Glutamatergic neuron (in vitro differentiated cells): Measurements from ENCODE around the gene MRPL14. TPM values are rescaled to one million over a fixed set of nuclear protein-coding genes. Genes with fewer than 3 reads are reported as not detected.

Source experiments
- DNase-seq: peaks from one replicate; pipeline ENCODE4 v3.0.0; 2022
- H3K27ac Mint-ChIP-seq: one replicate; pipeline ENCODE4 v1.8.0; 2020; ENCODE audit warnings: mild to moderate bottlenecking, mixed read lengths, inconsistent platforms; ENCODE audit not compliant: unreplicated experiment
- H3K27me3 Mint-ChIP-seq: one replicate; pipeline ENCODE4 v1.8.0; 2020; ENCODE audit warnings: mild to moderate bottlenecking, moderate library complexity, mixed read lengths, inconsistent platforms; ENCODE audit not compliant: unreplicated experiment
- H3K36me3 Mint-ChIP-seq: one replicate; pipeline ENCODE4 v1.8.0; 2020; ENCODE audit warnings: mild to moderate bottlenecking, mixed read lengths, inconsistent platforms; ENCODE audit not compliant: unreplicated experiment
- H3K4me1 Mint-ChIP-seq: one replicate; pipeline ENCODE4 v1.8.0; 2020; ENCODE audit warnings: mild to moderate bottlenecking, low read depth, mixed read lengths, inconsistent platforms; ENCODE audit not compliant: unreplicated experiment
- H3K4me3 Mint-ChIP-seq: one replicate; pipeline ENCODE4 v1.8.0; 2020; ENCODE audit warnings: mild to moderate bottlenecking, mixed read lengths, inconsistent platforms; ENCODE audit not compliant: unreplicated experiment
- H3K9me3 Mint-ChIP-seq: one replicate; pipeline ENCODE4 v1.8.0; 2020; ENCODE audit warnings: mild to moderate bottlenecking, moderate library complexity, mixed read lengths, inconsistent platforms; ENCODE audit not compliant: unreplicated experiment
- CTCF ChIP-seq: fragments of 200-600 bp; sonication (generic); IDR thresholded peaks from one replicate; pipeline ENCODE4 v1.5.0; 2021; ENCODE audit not compliant: partially characterized antibody, unreplicated experiment
- total RNA-seq: library from RNA; stranded (reverse); fragmentation: NEBNext Ultra II Directional; extraction: Animal tissue kit (Norgen Biotek cat#: 25700); gene quantifications from one replicate; pipeline ENCODE4 v1.2.1, GENCODE V29; 2021; ENCODE audit not compliant: unreplicated experiment

MRPL14 gene
- total RNA-seq, 1 donor from 2014 or later: 31.7 TPM

- TF ChIP-seq CTCF: no peak
- H3K36me3 Mint-ChIP-seq: peaks cover under 1% of the 10 kb centered on the region
- H3K27ac Mint-ChIP-seq: no peak overlapping the region
- no peaks in the 10 kb centered on the region for H3K4me1 Mint-ChIP-seq
- H3K27me3 Mint-ChIP-seq: peaks cover 5% of the 10 kb centered on the region
- DNase-seq: no peak
- H3K4me3 Mint-ChIP-seq: no peak overlapping the region
- H3K9me3 Mint-ChIP-seq: peaks cover 9% of the 10 kb centered on the region
Measured at GRCh38 chr6:44154067-44154466, 26.8 kb upstream of the MRPL14 start.

- Mint-ChIP-seq H3K4me1 (no peaks in the 10 kb centered on the region), H3K36me3 (peaks cover 6% of the 10 kb centered on the region), H3K9me3 (peaks cover 11% of the 10 kb centered on the region), H3K27me3 (peaks cover 10% of the 10 kb centered on the region), H3K27ac (no peak overlapping the region), H3K4me3 (no peak overlapping the region)
- DNase-seq: no peak
- no peak for TF ChIP-seq CTCF
Measured at GRCh38 chr6:44152533-44152932, 25.3 kb upstream of the MRPL14 start.

GRCh38 chr6:44152109-44152461 is 24.8 kb upstream of the MRPL14 start:
- Mint-ChIP-seq H3K27ac (no peak overlapping the region), H3K4me1 (no peaks in the 10 kb centered on the region), H3K4me3 (no peak overlapping the region), H3K27me3 (peaks cover 9% of the 10 kb centered on the region), H3K36me3 (peaks cover 6% of the 10 kb centered on the region), H3K9me3 (peaks cover 11% of the 10 kb centered on the region)
- DNase-seq: no peak
- TF ChIP-seq CTCF: peak; percentile 49

GRCh38 chr6:44151348-44152108 is 24.3 kb upstream of the MRPL14 start:
- H3K4me1 Mint-ChIP-seq: no peaks in the 10 kb centered on the region
- H3K9me3 Mint-ChIP-seq: peaks cover 11% of the 10 kb centered on the region
- no peak overlapping the region for H3K27ac Mint-ChIP-seq
- H3K4me3 Mint-ChIP-seq: no peak overlapping the region
- peak; percentile 100 for TF ChIP-seq CTCF
- H3K27me3 Mint-ChIP-seq: peaks cover 8% of the 10 kb centered on the region
- peaks cover 6% of the 10 kb centered on the region for H3K36me3 Mint-ChIP-seq
- DNase-seq: peak; percentile 92

- Mint-ChIP-seq H3K9me3 (peaks cover 11% of the 10 kb centered on the region), H3K36me3 (peaks cover 10% of the 10 kb centered on the region), H3K4me3 (no peak overlapping the region), H3K4me1 (no peaks in the 10 kb centered on the region), H3K27me3 (peaks cover 8% of the 10 kb centered on the region), H3K27ac (no peak overlapping the region)
- DNase-seq: no peak
- no peak for TF ChIP-seq CTCF
Measured at GRCh38 chr6:44150317-44150917, 23.2 kb upstream of the MRPL14 start.
